H1 (cell line): ENCODE results near the gene ANGPTL2. TPM values are rescaled to one million over a fixed set of nuclear protein-coding genes. Genes with fewer than 3 reads are reported as not detected.

ENCODE experiments used
- CTCF ChIA-PET: fragments of 300-600 bp; sonication (Branson Sonifier 250); formaldehyde crosslinking; loops from one replicate; lab custom pipeline; 2021; ENCODE audit not compliant: partially characterized antibody; lab: Charles Lee
- POLR2A ChIA-PET: fragments of 300-600 bp; sonication (Branson Sonifier 250); formaldehyde crosslinking; loops from one replicate; lab custom pipeline; 2021; ENCODE audit warnings: inconsistent platforms; ENCODE audit not compliant: partially characterized antibody; lab: Charles Lee
- DNase-seq, 2 experiments: peaks; one replicate each; pipeline versions ENCODE4 v3.0.0 to v3.0.0-alpha.2; 2010 to 2022; ENCODE audit warnings: low spot score in 2 of 2, low read depth in 1 of 2, mixed read lengths in 1 of 2
- FAIRE-seq: peaks from 2 replicates; lab custom pipeline; 2011; peaks lifted over from hg19 to GRCh38; lab: Jason Lieb, UNC
- H2AFZ ChIP-seq: 2 replicates; pipeline ENCODE4 v1.8.1; 2012; ENCODE audit warnings: low read length, inconsistent platforms
- H2AK5ac ChIP-seq: 2 replicates; pipeline ENCODE4 v1.6.1; 2013; ENCODE audit warnings: low read depth, low read length
- H2BK120ac ChIP-seq: replicated peaks from 2 replicates; pipeline ENCODE3; 2013; ENCODE audit warnings: low read depth, low read length, inconsistent platforms
- H2BK12ac ChIP-seq: 2 replicates; pipeline ENCODE4 v1.6.1; 2013; ENCODE audit warnings: low read depth, low read length
- H2BK15ac ChIP-seq: 2 replicates; pipeline ENCODE4 v1.6.1; 2013; ENCODE audit warnings: low read length
- H2BK20ac ChIP-seq: 2 replicates; pipeline ENCODE4 v1.6.1; 2013; ENCODE audit warnings: low read length
- H2BK5ac ChIP-seq: 2 replicates; pipeline ENCODE4 v1.6.1; 2013; ENCODE audit warnings: low read depth, low read length
- H3K14ac ChIP-seq: 2 replicates; pipeline ENCODE4 v1.6.1; 2013; ENCODE audit warnings: inconsistent platforms; ENCODE audit not compliant: insufficient read length
- H3K18ac ChIP-seq: 2 replicates; pipeline ENCODE4 v1.6.1; 2013; ENCODE audit warnings: low read length; ENCODE audit errors: extremely low read depth
- H3K23ac ChIP-seq: 2 replicates; pipeline ENCODE4 v1.6.1; 2013; ENCODE audit warnings: inconsistent platforms; ENCODE audit not compliant: insufficient read length
- H3K23me2 ChIP-seq: 2 replicates; pipeline ENCODE4 v1.6.1; 2013; ENCODE audit warnings: low read depth, low read length
- H3K27ac ChIP-seq: 2 replicates; pipeline ENCODE4 v1.6.1; 2011; ENCODE audit warnings: low read depth, low read length, inconsistent platforms
- H3K27me3 ChIP-seq, 4 experiments: replicated peaks in 1 of 4; 1 replicate in 1 of 4; 2 replicates in 3 of 4; pipeline versions ENCODE4 v1.6.1 to v1.8.1; 2011 to 2013; ENCODE audit warnings: low read length in 3 of 4, mild to moderate bottlenecking in 3 of 4, inconsistent platforms in 2 of 4, mixed read lengths in 2 of 4, moderate library complexity in 1 of 4; ENCODE audit not compliant: control insufficient read depth in 3 of 4, insufficient read depth in 3 of 4; ENCODE audit errors: extremely low read depth in 1 of 4
- H3K36me3 ChIP-seq, 4 experiments: 2 replicates each; pipeline versions ENCODE4 v1.6.1 to v1.8.1; 2011 to 2013; ENCODE audit warnings: mild to moderate bottlenecking in 4 of 4, low read length in 3 of 4, moderate library complexity in 2 of 4, control low read depth in 1 of 4, inconsistent platforms in 1 of 4; ENCODE audit not compliant: insufficient read depth in 4 of 4, control insufficient read depth in 2 of 4
- H3K4ac ChIP-seq: replicated peaks from 2 replicates; pipeline ENCODE3; 2013; ENCODE audit warnings: low read length, low read depth, mixed read lengths, inconsistent platforms; ENCODE audit not compliant: insufficient read length
- H3K4me1 ChIP-seq, 4 experiments: replicated peaks in 1 of 4; 1 replicate in 1 of 4; 2 replicates in 3 of 4; pipeline versions ENCODE4 v1.6.1 to v1.8.1; 2011 to 2013; ENCODE audit warnings: low read length in 3 of 4, inconsistent platforms in 2 of 4, mixed read lengths in 1 of 4; ENCODE audit not compliant: insufficient read depth in 4 of 4, control insufficient read depth in 3 of 4
- H3K4me2 ChIP-seq, 2 experiments: 2 replicates each; pipeline versions ENCODE4 v1.6.1 to v1.8.1; 2011 to 2013; ENCODE audit warnings: low read depth in 2 of 2, low read length in 2 of 2, control low read depth in 1 of 2, inconsistent platforms in 1 of 2, mild to moderate bottlenecking in 1 of 2; ENCODE audit not compliant: insufficient read depth in 1 of 2
- H3K4me3 ChIP-seq, 4 experiments: fragments of 200-600, 300-600 bp in 1 of 4; sonication (generic), shearing (Covaris generic), sonication (Bioruptor Twin) in 1 of 4; 2 replicates each; pipeline versions ENCODE4 v1.5.1 to v1.8.1; 2011 to 2016; ENCODE audit warnings: low read length in 4 of 4, low read depth in 3 of 4, control low read depth in 2 of 4, inconsistent platforms in 2 of 4, mild to moderate bottlenecking in 2 of 4, mixed read lengths in 1 of 4, moderate library complexity in 1 of 4; ENCODE audit not compliant: insufficient read depth in 2 of 4; ENCODE audit errors: extremely low read depth in 1 of 4
- H3K56ac ChIP-seq: replicated peaks from 2 replicates; pipeline ENCODE3; 2013; ENCODE audit warnings: low read depth, mild to moderate bottlenecking, mixed read lengths, low read length, inconsistent platforms; ENCODE audit not compliant: insufficient read length
- H3K79me1 ChIP-seq: 2 replicates; pipeline ENCODE4 v1.6.1; 2013; ENCODE audit warnings: low read depth, low read length, control low read depth
- H3K79me2 ChIP-seq, 2 experiments: 2 replicates each; pipeline versions ENCODE4 v1.6.1 to v1.8.1; 2012 to 2013; ENCODE audit warnings: low read length in 2 of 2, mild to moderate bottlenecking in 2 of 2, inconsistent platforms in 1 of 2; ENCODE audit not compliant: insufficient read depth in 2 of 2, control insufficient read depth in 1 of 2
- H3K9ac ChIP-seq, 4 experiments: replicated peaks in 1 of 4; 1 replicate in 1 of 4; 2 replicates in 3 of 4; pipeline versions ENCODE4 v1.6.1 to v1.8.1; 2011 to 2013; ENCODE audit warnings: low read depth in 3 of 4, low read length in 3 of 4, control low read depth in 2 of 4, mild to moderate bottlenecking in 2 of 4, moderate library complexity in 2 of 4, inconsistent platforms in 1 of 4; ENCODE audit errors: extremely low read depth in 1 of 4
- H3K9me3 ChIP-seq, 2 experiments: 2 replicates each; pipeline versions ENCODE4 v1.6.1 to v1.8.1; 2012 to 2013; ENCODE audit warnings: mild to moderate bottlenecking in 2 of 2, moderate library complexity in 2 of 2, control low read depth in 1 of 2, inconsistent platforms in 1 of 2, low read depth in 1 of 2, low read length in 1 of 2, mixed read lengths in 1 of 2; ENCODE audit not compliant: insufficient read depth in 2 of 2
- H4K20me1 ChIP-seq, 2 experiments: replicated peaks in 1 of 2; 2 replicates each; pipeline versions ENCODE3 to v1.8.1; 2011 to 2013; ENCODE audit warnings: inconsistent platforms in 2 of 2, low read length in 2 of 2, mild to moderate bottlenecking in 1 of 2; ENCODE audit not compliant: insufficient read depth in 2 of 2, control insufficient read depth in 1 of 2
- H4K5ac ChIP-seq: 2 replicates; pipeline ENCODE4 v1.6.1; 2013; ENCODE audit warnings: low read length, low read depth, mixed read lengths, inconsistent platforms; ENCODE audit not compliant: insufficient read length
- H4K8ac ChIP-seq: 2 replicates; pipeline ENCODE4 v1.8.0; 2013; ENCODE audit warnings: mild to moderate bottlenecking, moderate library complexity, low read length, inconsistent platforms; ENCODE audit not compliant: insufficient read depth; ENCODE audit errors: extremely low read depth
- H4K91ac ChIP-seq: replicated peaks from 2 replicates; pipeline ENCODE3; 2013; ENCODE audit warnings: low read length, mixed read lengths, inconsistent platforms; ENCODE audit not compliant: insufficient read length
- ASH2L ChIP-seq: fragments of 200-600, 300-600 bp; sonication (generic); IDR thresholded peaks from one replicate; pipeline ENCODE4 v1.7.1; 2017; ENCODE audit warnings: low read length
- ATF3 ChIP-seq: IDR thresholded peaks from 2 replicates; pipeline ENCODE4 v1.6.1; 2011; ENCODE audit warnings: low read depth, mild to moderate bottlenecking, low read length; ENCODE audit not compliant: insufficient read depth
- CBX8 ChIP-seq: fragments of 300-800, 300-1000 bp; sonication (generic); IDR thresholded peaks from 2 replicates; pipeline ENCODE4 v1.7.1; 2016; ENCODE audit warnings: low read depth, low read length, borderline replicate concordance
- CEBPB ChIP-seq: IDR thresholded peaks from 2 replicates; pipeline ENCODE4 v1.6.1; 2012; ENCODE audit warnings: low read depth, low read length
- EGR1 ChIP-seq: IDR thresholded peaks from 2 replicates; pipeline ENCODE4 v1.6.1; 2011; ENCODE audit warnings: low read depth, low read length, borderline replicate concordance
- EZH2 ChIP-seq: fragments of 200-600 bp; sonication (generic); IDR thresholded peaks from 2 replicates; pipeline ENCODE4 v1.7.1; 2012; ENCODE audit warnings: low read depth, mild to moderate bottlenecking, moderate library complexity, low read length, inconsistent platforms; ENCODE audit not compliant: severe bottlenecking
- KDM1A ChIP-seq: fragments of 200-600, 300-600 bp; sonication (generic); IDR thresholded peaks from 2 replicates; pipeline ENCODE4 v1.7.1; 2016; ENCODE audit warnings: mild to moderate bottlenecking, low read length, borderline replicate concordance
- MAFK ChIP-seq: IDR thresholded peaks from 2 replicates; pipeline ENCODE4 v1.6.1; 2012; ENCODE audit warnings: low read depth, mild to moderate bottlenecking, improper control_type of control experiment, low read length
- MAX ChIP-seq: IDR thresholded peaks from 2 replicates; pipeline ENCODE4 v1.6.1; 2012; ENCODE audit warnings: inconsistent platforms
- NRF1 ChIP-seq: IDR thresholded peaks from 2 replicates; pipeline ENCODE4 v1.6.1; 2011; ENCODE audit warnings: mild to moderate bottlenecking, low read depth, low read length, improper control_type of control experiment
- RBBP5 ChIP-seq: IDR thresholded peaks from 2 replicates; pipeline ENCODE4 v1.7.1; 2012; ENCODE audit warnings: low read depth, mild to moderate bottlenecking, inconsistent platforms, low read length, moderate library complexity, borderline replicate concordance
- TAF1 ChIP-seq: IDR thresholded peaks from 2 replicates; pipeline ENCODE4 v1.6.1; 2011; ENCODE audit warnings: mild to moderate bottlenecking, low read depth, low read length
- TAF7 ChIP-seq: optimal IDR thresholded peaks from 2 replicates; pipeline ENCODE3; 2011; ENCODE audit warnings: low read depth, mild to moderate bottlenecking, inconsistent platforms, low read length, moderate library complexity, borderline replicate concordance
- TEAD4 ChIP-seq: IDR thresholded peaks from 2 replicates; pipeline ENCODE4 v1.6.1; 2012; ENCODE audit warnings: low read depth, low read length, inconsistent platforms, mixed read lengths
- YY1 ChIP-seq: IDR thresholded peaks from 2 replicates; pipeline ENCODE4 v1.6.1; 2011; ENCODE audit warnings: low read depth, mild to moderate bottlenecking, low read length
- WGBS, 2 experiments: shearing (Covaris generic) in 1 of 2; methylation state at CpG; one replicate each; pipeline versions ENCODE4 v1.1.6 to v1.1.7; 2013 to 2015; ENCODE audit warnings: low lambda C conversion rate in 2 of 2, mixed read lengths in 2 of 2, inconsistent platforms in 1 of 2, low coverage in 1 of 2, missing lambda C conversion rate in 1 of 2; ENCODE audit not compliant: insufficient replicate concordance in 2 of 2, insufficient coverage in 1 of 2, insufficient read length in 1 of 2; ENCODE audit errors: extremely low coverage in 1 of 2, missing lambda C conversion rate in 1 of 2; 5-methylcytosine and 5-hydroxymethylcytosine counted together
- polyA plus RNA-seq, 7 experiments: library from polyadenylated mRNA; depleted of rRNA in 3 of 7; stranded (reverse) in 5 of 7; unstranded in 2 of 7; fragments of >200 nt in 5 of 7; fragments of 200-250 nt in 2 of 7; gene quantifications; 1 replicate in 5 of 7; 2 replicates in 1 of 7; 4 replicates in 1 of 7; pipeline versions ENCODE4 v1.2.1 to v1.2.3, GENCODE V29; 2011 to 2013; ENCODE audit warnings: missing spikeins in 2 of 7, mixed read lengths in 2 of 7
- total RNA-seq: library from RNA; stranded (reverse); fragmentation: NEBNext Ultra II Directional; extraction: Animal tissue kit (Norgen Biotek cat#: 25700); gene quantifications from 2 replicates; pipeline ENCODE4 v1.2.1, GENCODE V29; 2021

The ANGPTL2 gene
- total and polyA plus RNA-seq, 2 of the 8 experiments (the other 6 are each of a cell fraction or from before 2014, with no cell fraction given): 9.0 to 10.6 TPM

- Histone ChIP-seq H3K23me2 (no peaks in the 10 kb centered on the region), H3K4me3 (no peak overlapping the region), H2BK120ac (no peak overlapping the region), H3K18ac (no peak overlapping the region), H2AFZ (no peak overlapping the region), H4K91ac (no peak overlapping the region), H3K14ac (no peak overlapping the region), H4K8ac (no peak overlapping the region), H3K4ac (no peak overlapping the region), H3K9ac (no peak overlapping the region), H3K56ac (no peak overlapping the region), H3K79me2 (no peaks in the 10 kb centered on the region), H2BK15ac (no peak overlapping the region), H3K4me1 (peaks cover 2 to 7% (median 4%) of the 10 kb centered on the region in 4 experiments), H3K27ac (no peak overlapping the region), H3K23ac (no peak overlapping the region), H3K27me3 (no peaks in the 10 kb centered on the region), H3K36me3 (no peaks in the 10 kb centered on the region), H4K20me1 (peaks cover 0 to 5% of the 10 kb centered on the region in 2 experiments), H2BK5ac (no peak overlapping the region), H4K5ac (no peak overlapping the region), H2BK20ac (no peak overlapping the region), H3K79me1 (no peaks in the 10 kb centered on the region; the same call in 1 of the 2 replicates), H2AK5ac (no peak overlapping the region), H3K4me2 (no peak overlapping the region), H2BK12ac (no peak overlapping the region), H3K9me3 (no peaks in the 10 kb centered on the region)
- WGBS, 2 experiments: 85% methylated on average over 4 of the region's 4 CpGs; no CpG with 5 or more reads in 1 of the 2 experiments
- ChIA-PET POLR2A (no interaction called here), CTCF (interaction anchor here (1.0 to 1.3 kb wide), 5 partner anchors 11 to 141 kb away, joined by 3 to 4 read pairs (median 3); no protein-coding TSS in a partner anchor)
- FAIRE-seq (no peak), DNase-seq (no peak)
- TF ChIP-seq NRF1: no peak
- no peak for TF ChIP-seq YY1
- TF ChIP-seq MAX: no peak
- no peak for TF ChIP-seq KDM1A
- no peak for TF ChIP-seq TAF7
- no peak for TF ChIP-seq MAFK
- TF ChIP-seq ATF3: no peak
- TF ChIP-seq EGR1: no peak
- no peak for TF ChIP-seq TAF1
- TF ChIP-seq ASH2L: no peak
- no peak for TF ChIP-seq RBBP5
- TF ChIP-seq TEAD4: no peak
- no peak for TF ChIP-seq CEBPB
- TF ChIP-seq EZH2: no peak
- no peak for TF ChIP-seq CBX8
Observed at GRCh38 chr9:127106466-127106855, 16.0 kb downstream of the ANGPTL2 start.
